GM19397 (cell line): ENCODE results near the gene OTX1.
"Not testable (repeated sequence)": the region's sequence is repeated elsewhere in the genome, so short reads cannot be mapped to it uniquely, and the experiment has no call there.

Experiments used
- ATAC-seq: cut with Tn5 transposase; IDR thresholded peaks from one replicate; pipeline ENCODE4 v1.9.1; 2021; ENCODE audit warnings: mild to moderate bottlenecking, moderate library complexity; ENCODE audit not compliant: unreplicated experiment

The OTX1 gene

DNA sequence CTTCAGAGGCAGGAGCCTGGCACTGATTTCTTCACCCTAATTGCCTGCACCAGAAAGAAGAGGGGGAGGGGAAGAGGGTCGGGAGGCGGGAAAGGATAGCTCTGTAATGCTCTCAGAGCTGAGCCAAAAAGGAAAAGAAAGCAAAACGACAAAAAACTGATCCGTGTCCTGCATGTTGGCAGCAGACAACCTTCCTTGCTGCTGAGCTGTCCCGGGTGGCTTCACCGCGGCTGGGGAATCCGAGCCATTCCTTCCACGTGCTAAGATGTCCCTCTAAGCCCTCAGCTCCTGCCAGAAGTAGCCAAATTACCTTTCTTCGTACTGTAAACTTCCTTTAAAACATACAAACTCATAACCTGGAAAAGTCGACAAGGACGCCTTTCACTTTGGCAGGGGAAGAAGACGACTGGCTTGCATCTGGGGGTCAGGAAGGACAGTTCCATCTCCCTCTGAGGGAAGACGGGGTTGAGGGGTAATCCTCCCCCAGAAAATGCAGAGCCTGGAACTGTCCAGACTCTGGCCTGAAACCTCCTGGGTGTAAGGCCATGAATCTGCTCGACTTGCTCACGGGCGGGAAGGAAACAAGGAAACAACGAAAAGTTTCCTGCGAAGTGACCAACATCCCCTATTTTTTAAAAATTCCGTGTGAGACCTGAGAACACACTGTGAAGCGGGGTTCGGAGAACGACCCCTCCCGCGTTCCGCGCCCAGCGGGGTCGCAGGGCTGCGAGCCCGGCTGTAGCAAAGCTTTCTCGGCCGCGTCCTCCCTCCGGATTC, 7.7 kb downstream of the OTX1 start:
- ATAC-seq = no peak

DNA sequence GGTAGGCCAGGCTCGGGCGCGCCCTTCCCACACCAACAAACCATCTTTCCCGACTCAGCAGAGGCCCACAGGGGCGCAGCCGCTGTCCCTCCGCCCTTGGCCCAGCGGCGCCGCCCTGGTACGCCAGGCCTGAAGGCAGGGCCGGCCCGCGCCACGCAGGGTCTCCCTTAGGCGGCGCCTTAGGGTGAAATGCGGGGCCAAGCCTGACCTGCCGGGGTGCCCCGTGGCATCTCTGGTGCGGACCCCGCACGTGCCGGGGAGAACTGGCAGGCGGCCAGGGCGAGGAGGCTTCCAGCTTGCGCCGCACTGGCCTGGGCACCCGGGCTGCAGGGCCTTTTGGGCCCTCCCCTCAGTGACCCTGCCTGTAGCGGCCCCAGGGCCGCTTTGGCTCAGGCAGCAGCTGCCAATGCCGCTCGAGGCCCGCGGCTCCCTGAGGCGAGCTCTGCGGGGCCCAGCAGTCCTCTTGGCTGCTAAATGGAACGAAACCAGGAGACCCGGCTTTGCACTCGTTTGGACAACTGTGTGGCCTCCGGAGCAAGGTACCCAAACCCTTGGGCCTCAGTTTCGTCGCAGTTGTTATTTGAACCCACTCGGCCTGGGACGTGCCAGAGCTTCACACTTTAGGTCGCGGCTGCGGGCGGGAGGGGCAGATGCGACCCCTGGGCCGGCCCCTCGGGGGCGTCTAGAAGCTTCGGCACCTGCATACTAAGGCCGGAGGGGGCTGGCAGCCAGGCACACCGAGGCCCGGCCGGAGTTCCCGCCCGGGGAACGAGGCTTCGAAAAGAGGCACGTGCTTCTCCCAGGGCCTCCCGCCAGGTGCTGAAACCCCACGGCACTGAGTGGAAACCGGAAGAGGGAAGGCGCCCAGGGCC, 8.5 kb downstream of the OTX1 start:
- no peak for ATAC-seq

DNA sequence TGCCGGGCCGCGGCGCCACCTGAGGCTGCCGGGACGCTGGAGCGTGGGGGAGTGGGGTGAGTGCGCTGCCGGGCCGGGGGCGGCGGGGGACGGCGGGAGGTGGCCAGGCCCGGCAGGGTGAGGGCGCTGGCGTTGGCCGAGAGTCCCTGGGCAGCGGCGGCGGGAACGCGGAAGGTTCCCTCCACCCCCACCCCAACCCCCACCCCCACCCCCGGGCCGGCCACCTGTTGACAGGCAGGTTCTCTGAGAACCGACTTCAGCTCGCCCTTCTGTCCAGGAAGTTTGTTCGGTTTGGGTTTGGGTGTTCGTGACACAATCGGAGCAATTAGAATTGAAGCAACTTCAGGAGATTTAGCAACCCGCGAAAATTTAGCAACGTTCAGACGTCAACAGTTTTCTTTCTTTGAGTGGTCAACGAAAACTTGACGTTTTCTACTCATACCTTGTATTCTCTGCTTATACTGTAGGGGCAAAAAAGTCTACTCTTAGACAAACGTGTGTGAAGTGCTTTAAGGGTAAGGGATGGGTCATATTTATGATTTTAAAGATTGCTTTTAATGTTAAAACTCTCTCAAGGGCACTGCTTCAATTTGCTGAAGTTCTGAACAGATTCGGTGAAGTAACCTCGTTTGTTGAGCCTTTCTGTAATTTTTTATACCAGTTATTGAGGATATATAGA, 9.3 kb downstream of the OTX1 start:
- no peak for ATAC-seq

DNA sequence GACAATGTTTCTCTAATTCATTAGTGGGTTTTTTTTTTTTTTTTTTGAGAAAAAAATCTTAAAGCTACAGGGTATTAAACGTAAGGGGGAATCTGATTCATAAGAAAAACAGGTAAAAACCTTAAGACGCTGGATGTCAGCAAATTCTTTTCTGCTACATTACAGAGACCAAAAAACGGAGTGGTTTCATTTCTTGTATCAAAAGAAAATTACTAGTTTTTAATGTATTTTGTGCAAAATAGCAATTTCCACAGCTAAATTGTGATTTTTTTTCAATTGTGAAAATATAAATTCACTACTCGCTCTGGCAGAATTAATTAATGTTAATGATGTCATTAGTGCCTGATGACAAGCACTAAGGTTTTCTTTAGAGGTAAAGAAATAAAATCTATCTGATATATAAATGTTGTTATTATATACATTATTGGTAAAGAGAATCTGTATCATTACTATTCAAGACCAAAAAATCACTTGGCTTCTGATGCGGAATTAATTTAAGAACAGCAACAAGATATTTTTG, 9.9 kb downstream of the OTX1 start:
- no peak for ATAC-seq

DNA sequence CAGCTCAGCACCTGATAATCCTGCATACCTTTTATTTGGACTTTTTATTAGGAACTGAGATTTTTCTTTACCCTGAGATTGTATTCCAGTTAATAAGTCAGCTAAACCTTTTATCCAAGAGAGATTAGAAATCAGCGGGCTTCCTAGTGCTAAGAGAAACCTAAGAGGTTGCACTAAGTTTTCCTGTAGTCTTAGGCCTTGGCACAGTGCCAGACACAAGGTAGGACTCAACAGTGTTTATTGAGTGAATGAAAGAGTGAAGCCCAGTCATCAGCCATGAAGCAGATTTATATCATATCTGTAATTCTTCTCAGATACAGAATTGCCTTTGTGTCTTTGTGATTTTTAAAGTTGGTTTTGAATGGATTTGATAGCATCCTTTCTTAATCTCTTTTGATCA, 13.6 kb downstream of the OTX1 start:
- ATAC-seq = no peak

DNA sequence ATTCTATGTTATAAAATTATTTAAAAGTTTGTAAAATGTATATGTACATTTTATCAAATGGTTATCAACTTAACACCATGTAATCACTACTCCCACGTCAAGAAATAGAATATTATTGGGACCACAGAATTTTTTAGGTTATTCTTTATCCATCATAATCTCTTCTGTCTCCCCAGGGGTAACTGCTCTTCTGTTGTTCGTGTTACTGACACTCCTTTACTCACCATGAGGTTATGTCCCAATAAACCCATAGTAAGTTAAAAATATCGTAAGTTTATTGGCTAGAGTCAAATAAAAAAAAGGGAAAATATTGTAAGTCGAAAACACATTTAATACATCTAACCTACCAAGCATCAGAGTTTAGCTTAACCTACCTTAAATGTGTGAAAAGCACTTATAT, 14.0 kb downstream of the OTX1 start:
- no peak for ATAC-seq

DNA sequence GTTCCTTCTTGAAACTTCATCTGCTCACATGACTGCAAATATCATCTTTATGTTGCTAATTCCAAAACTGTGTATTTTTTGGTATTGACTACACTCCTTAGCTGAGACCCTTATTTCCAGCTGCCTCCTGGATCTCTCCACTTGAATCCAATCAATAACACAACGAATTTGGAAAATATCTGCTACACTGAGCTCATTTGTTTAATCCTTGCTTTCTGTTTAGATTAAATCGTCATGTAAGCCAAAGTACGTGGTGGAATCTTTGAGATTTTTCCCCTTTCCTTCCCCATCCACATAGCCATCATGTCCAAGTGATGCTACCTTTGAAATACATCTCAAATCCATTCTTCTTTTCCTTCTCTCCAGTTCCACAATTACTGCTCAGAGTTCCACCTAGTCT, 15.6 kb downstream of the OTX1 start:
- ATAC-seq = no peak

DNA sequence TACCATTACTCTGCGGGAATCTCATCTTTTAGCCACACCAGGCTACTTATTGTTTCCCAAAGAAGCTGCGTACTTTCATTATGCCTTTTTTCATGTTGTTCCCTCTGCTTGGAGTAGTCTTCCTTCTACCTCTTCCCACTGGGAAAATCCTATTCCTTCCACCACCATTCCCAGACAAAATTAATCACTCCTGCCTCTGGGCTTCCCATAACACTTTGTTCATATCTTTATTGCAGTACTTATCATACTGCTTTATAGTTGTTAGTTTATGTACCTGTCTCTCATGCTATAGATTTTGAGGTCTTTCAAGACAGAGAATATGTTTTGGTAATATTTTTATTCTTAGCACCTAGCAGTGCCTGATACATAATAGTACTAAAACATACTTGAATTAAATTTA, 16.2 kb downstream of the OTX1 start:
- ATAC-seq = no peak

DNA sequence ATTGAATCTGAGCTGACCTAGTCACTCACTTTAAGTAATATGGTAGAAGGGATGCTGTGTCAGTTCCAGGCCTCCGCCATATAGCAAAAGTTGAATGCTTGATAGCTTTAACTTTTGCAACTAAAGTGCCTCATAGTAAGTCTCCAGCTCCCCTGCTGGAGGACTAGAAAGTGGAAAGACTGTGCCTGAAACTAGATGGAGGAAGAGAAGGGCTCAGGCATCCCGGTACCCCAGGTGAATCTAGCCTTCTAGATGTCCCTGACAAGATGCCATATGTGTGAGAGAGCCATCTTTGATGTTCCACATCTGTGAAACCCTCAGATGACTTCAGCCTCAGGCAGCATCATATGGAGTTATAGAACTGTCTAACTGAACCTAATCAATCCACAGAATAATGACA, 21.0 kb downstream of the OTX1 start:
- no peak for ATAC-seq

DNA sequence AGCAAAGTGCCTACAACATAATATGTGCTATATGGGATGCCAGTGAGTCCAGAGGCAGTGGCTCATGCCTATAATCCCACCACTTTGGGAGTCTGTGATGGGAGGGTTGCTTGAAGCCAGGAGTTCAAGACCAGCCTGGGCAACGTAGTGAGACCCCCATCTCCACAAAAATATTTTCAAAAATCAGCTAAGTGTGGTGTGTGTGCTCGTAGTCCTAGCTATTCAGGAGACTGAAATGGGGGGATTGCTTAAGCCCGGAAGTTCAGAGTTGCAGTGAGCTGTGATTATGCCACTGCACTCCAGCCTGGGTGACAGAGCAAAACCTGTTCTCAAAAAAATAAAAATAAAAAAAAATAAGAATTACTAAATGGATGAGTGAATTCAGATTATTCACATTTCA, 23.4 kb downstream of the OTX1 start:
- ATAC-seq = no peak

DNA sequence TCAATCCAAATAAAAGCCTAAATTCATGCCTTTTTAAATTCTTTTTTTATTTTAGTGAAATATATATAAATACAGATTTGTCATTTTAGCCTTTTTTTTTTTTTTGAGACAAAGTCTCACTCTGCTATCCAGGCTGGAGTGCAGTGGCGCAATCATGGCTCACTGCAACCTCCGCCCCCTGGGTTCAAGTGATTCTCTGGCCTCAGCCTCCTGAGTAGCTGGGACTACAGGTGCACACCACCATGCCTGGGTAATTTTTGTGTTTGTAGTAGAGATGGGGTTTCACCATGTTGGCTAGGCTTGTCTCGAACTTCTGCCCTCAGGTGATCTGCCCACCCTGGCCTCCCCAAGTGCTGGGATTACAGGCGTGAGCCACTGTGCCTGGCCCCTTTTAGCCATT, 23.8 kb downstream of the OTX1 start:
- not testable (repeated sequence) for ATAC-seq

DNA sequence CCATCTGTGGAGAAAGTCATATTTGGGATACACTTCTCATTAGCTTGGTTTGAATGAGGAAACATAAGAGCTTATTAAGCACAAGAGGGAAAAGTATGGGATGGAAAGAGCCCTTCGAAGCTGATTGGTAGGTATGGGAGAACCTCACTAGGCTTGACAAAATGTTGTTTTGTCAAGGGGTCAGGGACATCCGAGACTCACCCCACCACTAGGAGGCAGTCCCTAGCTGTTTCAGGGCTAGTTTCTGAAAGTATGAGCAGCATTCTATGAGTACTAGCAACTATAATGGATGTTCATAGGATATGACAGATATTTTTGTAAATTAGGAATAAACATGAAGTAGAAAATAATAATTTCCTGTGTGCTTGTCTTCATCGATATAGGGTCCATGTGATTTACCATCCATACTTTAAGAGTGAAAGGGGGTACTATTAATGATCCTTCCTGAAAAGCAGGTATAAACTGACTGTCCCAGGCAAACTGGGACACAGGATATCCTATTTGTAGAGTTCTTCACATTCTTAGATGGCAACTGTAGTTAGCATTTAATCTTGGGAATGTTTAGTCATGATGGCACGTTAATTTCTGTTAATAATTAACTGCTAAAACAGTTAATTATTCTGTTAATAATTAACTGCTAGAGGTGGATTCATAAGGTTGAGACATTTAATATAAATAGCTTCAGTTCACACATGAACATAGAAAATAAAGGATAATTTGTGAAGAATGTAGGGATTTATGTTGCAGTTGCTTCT, 28.4 kb downstream of the OTX1 start:
- no peak for ATAC-seq

DNA sequence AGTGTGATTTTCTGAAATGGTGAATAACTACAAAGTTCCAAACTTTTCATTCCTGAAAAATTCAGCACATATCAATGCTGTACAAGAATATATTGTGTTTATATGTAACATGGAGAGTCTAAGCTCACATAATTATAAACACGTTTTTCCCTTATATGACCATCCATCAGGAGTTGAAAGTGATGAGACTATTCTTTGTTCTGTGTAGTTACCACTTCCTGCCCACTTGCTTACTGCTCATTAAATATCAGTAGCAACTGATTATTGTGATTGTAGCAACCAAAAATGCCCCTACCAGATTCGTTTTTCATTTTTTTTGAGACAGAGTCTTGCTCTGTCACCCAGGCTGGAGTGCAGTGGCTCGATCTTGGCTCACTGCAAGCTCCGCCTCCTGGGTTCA, 30.8 kb downstream of the OTX1 start:
- ATAC-seq = no peak

DNA sequence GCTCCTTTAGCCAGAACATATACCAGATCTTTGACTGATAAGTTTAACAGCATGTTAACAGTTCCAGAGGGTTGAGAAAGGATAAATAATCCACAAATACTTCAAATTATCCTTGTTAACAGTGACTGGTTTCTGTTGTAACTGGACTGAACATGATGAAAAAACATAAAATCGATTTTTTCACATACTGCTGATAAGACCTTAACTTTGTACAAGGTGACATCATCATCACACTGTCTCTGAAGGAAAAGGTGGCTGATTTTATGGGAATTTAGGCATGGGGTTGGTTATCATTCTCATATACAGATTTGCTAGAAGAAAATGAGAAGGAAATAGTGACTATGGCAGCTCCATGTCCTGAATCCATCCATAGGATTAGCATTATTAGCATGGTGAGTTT, 36.1 kb downstream of the OTX1 start:
- no peak for ATAC-seq

DNA sequence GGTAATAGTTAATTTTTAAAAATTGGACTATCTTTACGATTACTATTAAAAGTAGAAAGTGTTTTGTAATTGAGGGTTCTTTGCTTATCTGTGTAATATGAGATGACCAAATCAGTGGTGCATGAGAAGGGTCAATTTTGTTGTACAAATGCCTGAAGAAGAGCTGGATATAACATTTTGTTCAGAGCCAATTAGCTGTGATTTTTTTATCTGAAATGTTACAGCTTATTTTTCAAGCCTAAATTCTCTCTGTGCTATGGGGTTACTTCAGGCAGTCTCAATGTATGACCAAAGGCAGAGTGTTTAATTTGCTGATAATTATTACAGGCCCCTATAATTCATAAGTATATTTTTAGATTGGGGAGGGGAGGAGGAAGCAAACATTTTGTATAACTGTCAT, 41.8 kb downstream of the OTX1 start:
- no peak for ATAC-seq

DNA sequence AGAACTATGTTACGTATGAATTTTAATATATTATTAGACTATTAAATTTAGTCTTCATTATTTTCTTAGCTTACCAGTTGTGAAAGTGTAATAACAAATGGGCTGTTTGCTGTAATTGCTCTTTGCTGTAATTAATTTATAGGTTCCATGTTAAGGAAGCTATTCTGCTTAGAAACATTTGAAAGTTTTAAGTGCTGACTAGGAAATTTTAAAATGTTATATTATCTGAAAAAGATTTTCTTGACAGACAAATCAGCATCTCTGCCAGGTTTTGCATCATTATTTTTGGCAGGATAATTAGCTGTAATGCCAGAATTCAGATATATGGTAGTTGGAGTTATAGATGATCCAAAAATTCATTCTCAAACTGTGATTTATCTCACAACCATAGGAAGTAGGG, 42.2 kb downstream of the OTX1 start:
- ATAC-seq = no peak

DNA sequence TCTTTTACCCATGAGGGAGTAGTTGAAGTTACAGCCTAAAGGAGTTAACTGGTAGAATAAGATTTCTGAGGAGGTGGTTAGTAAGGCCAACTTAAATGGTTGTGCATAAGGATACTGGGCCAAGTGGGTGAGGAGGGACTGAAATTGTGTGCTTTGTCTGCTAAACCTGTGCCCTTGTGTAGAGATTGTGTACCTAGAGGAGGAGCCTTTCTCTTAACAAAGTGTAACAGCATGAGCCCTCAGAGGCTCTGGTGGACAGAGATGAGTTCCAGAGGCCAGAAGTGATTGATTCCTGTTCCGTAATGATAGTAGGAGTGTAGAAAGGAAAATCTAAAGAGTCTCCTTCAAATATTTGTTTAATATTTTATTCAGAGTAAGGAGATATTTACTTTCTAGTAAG, 42.9 kb downstream of the OTX1 start:
- ATAC-seq = no peak

DNA sequence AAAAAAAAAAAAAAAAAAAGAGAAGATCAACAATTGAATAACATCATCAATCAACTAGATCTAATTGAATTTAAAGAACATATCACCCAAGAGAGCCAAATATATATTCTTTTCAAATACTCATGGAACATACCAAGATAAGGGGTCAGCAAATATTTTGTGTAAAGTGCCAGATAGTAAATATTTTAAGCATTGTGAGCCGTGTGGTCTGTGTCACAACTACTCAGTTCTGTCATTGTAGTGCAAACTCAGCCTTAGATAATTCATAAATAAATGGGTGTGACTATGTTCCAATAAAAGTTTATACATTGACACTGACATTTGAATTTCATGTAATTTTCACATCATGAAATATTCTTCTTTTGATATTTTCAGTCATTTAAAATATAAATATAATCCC, 45.9 kb downstream of the OTX1 start:
- no peak for ATAC-seq

DNA sequence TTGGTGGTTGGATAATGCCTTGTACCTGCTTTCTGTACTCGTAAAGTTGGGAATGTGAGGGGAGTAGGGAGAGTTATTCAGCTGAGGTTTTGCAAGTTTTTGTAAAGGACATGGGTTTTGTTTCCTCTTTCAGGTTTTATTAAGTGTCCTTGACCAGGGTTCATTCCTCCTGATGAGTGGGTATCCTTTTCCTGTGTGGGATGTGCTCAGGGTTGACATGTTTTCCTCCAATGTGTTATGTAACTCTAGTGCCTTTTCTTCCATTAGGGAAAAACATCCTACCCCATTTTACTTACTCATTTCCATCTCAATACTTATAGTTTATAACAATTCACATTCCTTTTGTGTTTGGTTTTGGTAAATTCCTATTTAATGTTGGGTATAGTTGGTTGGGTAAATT, 48.4 kb downstream of the OTX1 start:
- ATAC-seq = no peak

DNA sequence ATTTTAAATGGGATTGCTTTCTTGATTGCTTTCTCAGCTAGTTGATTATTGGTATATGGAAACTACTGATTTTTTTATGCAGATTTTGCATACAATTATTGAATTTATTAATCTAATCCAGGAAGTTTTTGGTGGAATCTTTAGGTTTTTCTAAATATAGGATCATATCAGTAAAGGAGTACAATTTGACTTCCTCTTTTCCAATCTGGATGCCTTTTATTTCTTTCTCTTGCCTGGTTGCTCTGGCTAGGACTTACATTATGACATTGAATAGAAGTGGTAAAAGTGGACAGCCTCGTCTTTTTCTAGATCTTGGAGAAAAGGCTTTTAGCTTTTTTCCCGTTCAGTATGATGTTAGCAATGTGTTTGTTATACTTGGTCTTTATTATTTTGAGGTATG, 51.3 kb downstream of the OTX1 start:
- ATAC-seq = no peak

DNA sequence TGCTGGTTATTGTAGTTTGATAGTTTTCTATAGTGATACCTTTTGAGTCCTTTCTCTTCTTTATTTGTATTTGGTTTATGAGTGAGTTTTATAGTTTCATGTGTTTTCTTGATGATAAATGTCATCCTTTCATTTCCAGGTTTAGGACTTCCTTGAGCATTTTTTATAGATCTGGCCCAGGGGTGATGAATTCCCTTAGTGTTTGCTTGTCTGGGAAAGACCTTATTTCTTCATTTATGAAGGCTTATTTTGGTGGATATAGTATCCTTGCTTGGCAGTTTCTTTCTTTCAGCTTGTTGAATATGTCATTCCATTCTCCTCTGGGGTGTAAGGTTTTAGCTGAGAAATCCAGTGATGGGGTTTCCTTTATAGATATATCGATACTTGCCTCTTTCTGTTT, 53.9 kb downstream of the OTX1 start:
- no peak for ATAC-seq
